Ishikawa (cell line): Measurements from ENCODE around the gene LMTK2.

Experiments used
- CEBPB ChIP-seq: IDR thresholded peaks from 2 replicates; pipeline ENCODE4 v1.6.1; 2012
- CREB1 ChIP-seq: IDR thresholded peaks from 2 replicates; pipeline ENCODE4 v1.6.1; 2012; ENCODE audit warnings: low read depth
- FOXM1 ChIP-seq: IDR thresholded peaks from 2 replicates; pipeline ENCODE4 v1.6.1; 2012; ENCODE audit warnings: low read depth, borderline replicate concordance
- RAD21 ChIP-seq: IDR thresholded peaks from 2 replicates; pipeline ENCODE4 v1.6.1; 2012; ENCODE audit warnings: low read depth
- TAF1 ChIP-seq: IDR thresholded peaks from 2 replicates; pipeline ENCODE4 v1.6.1; 2012; ENCODE audit warnings: low read depth, mild to moderate bottlenecking
- TCF12 ChIP-seq: IDR thresholded peaks from 2 replicates; pipeline ENCODE4 v1.6.1; 2012; ENCODE audit warnings: low read depth
- TEAD4 ChIP-seq: IDR thresholded peaks from 2 replicates; pipeline ENCODE4 v1.6.1; 2012
- TF ChIP-seq, protein P1 (sequence below): IDR thresholded peaks from 2 replicates; pipeline ENCODE4 v1.6.1; 2012

DNA sequence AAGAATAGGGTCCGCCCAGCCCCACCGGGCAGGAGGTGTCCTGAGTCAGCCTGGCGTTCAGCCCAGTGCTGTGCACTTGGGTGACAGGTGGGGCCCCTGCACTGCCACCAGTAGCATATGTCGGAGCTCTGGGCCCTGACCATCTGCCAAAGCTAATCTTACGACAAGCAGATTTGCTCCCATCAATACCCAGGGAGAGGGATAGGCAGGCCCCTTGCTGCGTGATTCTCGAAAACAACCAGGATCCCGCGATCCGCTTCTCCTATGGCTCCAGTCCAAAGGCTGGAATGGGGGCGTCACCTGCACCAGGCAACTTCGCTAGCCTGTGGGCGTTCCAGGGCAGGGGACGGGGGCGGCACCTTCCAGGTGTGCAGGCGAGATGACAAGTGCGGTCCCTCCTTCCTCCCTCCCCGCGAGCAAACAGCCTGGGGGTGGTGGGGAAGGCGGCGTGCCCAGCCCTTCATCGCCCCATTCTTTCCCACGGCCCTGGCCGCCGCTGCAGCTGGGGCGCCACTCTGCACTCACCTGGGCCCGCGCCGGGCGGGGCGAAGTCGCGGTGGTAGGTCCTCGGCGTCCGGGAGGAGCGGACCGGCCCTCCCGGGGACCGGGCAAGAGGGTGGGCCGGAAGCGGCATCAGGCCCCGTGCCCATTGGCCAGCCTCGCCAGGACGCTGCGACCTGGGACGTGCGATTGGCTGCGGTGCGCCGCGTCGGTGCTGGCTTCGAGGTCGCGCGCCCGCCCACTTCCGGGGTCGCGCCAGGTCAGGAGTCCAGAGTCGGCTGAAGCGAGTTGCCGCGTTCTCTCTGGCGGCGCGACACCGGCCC lies 145.2 kb downstream of the LMTK2 start, which contains the start of gene TECPR1:
- TF ChIP-seq TCF12 (peak; percentile 42), CREB1 (peak; percentile 77; the same call in 1 of the 2 replicates), TEAD4 (0 out of 2 replicates have a peak, but pooled peaks have one; percentile 3), FOXM1 (no peak), CEBPB (no peak), RAD21 (no peak), TAF1 (peak; percentile 65; the same call in 1 of the 2 replicates)
- TF ChIP-seq, protein P1, sequence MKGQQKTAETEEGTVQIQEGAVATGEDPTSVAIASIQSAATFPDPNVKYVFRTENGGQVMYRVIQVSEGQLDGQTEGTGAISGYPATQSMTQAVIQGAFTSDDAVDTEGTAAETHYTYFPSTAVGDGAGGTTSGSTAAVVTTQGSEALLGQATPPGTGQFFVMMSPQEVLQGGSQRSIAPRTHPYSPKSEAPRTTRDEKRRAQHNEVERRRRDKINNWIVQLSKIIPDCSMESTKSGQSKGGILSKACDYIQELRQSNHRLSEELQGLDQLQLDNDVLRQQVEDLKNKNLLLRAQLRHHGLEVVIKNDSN, result peak; percentile 39; the same call in 1 of the 2 replicates
